ENCODE data around the gene FGD4. TPM values are rescaled to one million over a fixed set of nuclear protein-coding genes. Genes with fewer than 3 reads are reported as not detected.
A peak's percentile ranks its signal among the peaks of the same experiment; 100 is the strongest.

The FGD4 gene
- total RNA-seq, 1 experiment from 2014 or later, result 0.61 TPM

GRCh38 chr12:32612658-32613614, 213.6 kb downstream of the FGD4 start:
- in situ Hi-C loops (cut with HindIII; ENCODE audit: low sequenced_read_pairs), result no loop called here
- no peak for DNase-seq (ENCODE audit: low spot score)

GRCh38 chr12:32615441-32615840, 216.1 kb downstream of the FGD4 start:
- in situ Hi-C loops (cut with HindIII; ENCODE audit: low sequenced_read_pairs), result no loop called here
- no peak for DNase-seq (ENCODE audit: low spot score)

- no peak for DNase-seq (ENCODE audit: low spot score)
- in situ Hi-C loops (cut with HindIII; ENCODE audit: low sequenced_read_pairs), result no loop called here
These were observed 218.2 kb downstream of the FGD4 start for GRCh38 chr12:32617534-32617933.

GRCh38 chr12:32618115-32618514, 218.8 kb downstream of the FGD4 start:
- no peak for DNase-seq (ENCODE audit: low spot score)
- in situ Hi-C loops (cut with HindIII; ENCODE audit: low sequenced_read_pairs), result no loop called here

- in situ Hi-C loops (cut with HindIII; ENCODE audit: low sequenced_read_pairs), result no loop called here
- DNase-seq (ENCODE audit: low spot score), result no peak
These were observed 228.6 kb downstream of the FGD4 start for GRCh38 chr12:32627976-32628375.

GRCh38 chr12:32641287-32641901, 242.0 kb downstream of the FGD4 start:
- in situ Hi-C loops (cut with HindIII; ENCODE audit: low sequenced_read_pairs), result no loop called here
- no peak for DNase-seq (ENCODE audit: low spot score)

- in situ Hi-C loops (cut with HindIII; ENCODE audit: low sequenced_read_pairs), result no loop called here
- DNase-seq (ENCODE audit: low spot score), result no peak
These were observed 245.1 kb downstream of the FGD4 start for GRCh38 chr12:32644431-32644830.

GRCh38 chr12:32647275-32647674, 247.9 kb downstream of the FGD4 start:
- no peak for DNase-seq (ENCODE audit: low spot score)
- in situ Hi-C loops (cut with HindIII; ENCODE audit: low sequenced_read_pairs), result no loop called here

- in situ Hi-C loops (cut with HindIII; ENCODE audit: low sequenced_read_pairs), result no loop called here
- no peak for DNase-seq (ENCODE audit: low spot score)
These were observed 251.2 kb downstream of the FGD4 start for GRCh38 chr12:32650508-32650907.

- in situ Hi-C loops (cut with HindIII; ENCODE audit: low sequenced_read_pairs), result no loop called here
These were observed 252.0 kb downstream of the FGD4 start for GRCh38 chr12:32651151-32651955.

GRCh38 chr12:32651956-32652210, 252.5 kb downstream of the FGD4 start:
- no peak for DNase-seq (ENCODE audit: low spot score)
- in situ Hi-C loops (cut with HindIII; ENCODE audit: low sequenced_read_pairs), result no loop called here

More at GRCh38 chr12:32651151-32651955, 252.0 kb downstream of the FGD4 start:
- DNase-seq (ENCODE audit: low spot score), result no peak

- DNase-seq (ENCODE audit: low spot score), result no peak
- in situ Hi-C loops (cut with HindIII; ENCODE audit: low sequenced_read_pairs), result no loop called here
These were observed 260.6 kb downstream of the FGD4 start for GRCh38 chr12:32659908-32660440.

GRCh38 chr12:32661706-32662105, 262.3 kb downstream of the FGD4 start:
- in situ Hi-C loops (cut with HindIII; ENCODE audit: low sequenced_read_pairs), result no loop called here
- DNase-seq (ENCODE audit: low spot score), result no peak

GRCh38 chr12:32662665-32663064, 263.3 kb downstream of the FGD4 start:
- no peak for DNase-seq (ENCODE audit: low spot score)
- in situ Hi-C loops (cut with HindIII; ENCODE audit: low sequenced_read_pairs), result no loop called here

GRCh38 chr12:32666018-32666417, 266.7 kb downstream of the FGD4 start:
- in situ Hi-C loops (cut with HindIII; ENCODE audit: low sequenced_read_pairs), result no loop called here
- no peak for DNase-seq (ENCODE audit: low spot score)

GRCh38 chr12:32669584-32669983, 270.2 kb downstream of the FGD4 start:
- no peak for DNase-seq (ENCODE audit: low spot score)
- in situ Hi-C loops (cut with HindIII; ENCODE audit: low sequenced_read_pairs), result no loop called here

GRCh38 chr12:32671930-32672780, 272.8 kb downstream of the FGD4 start:
- in situ Hi-C loops (cut with HindIII; ENCODE audit: low sequenced_read_pairs), result no loop called here
- DNase-seq (ENCODE audit: low spot score), result peak; percentile 96

- in situ Hi-C loops (cut with HindIII; ENCODE audit: low sequenced_read_pairs), result no loop called here
- DNase-seq (ENCODE audit: low spot score), result peak; percentile 97
These were observed 279.9 kb downstream of the FGD4 start, which contains the start of gene DNM1L for GRCh38 chr12:32679091-32679919. DNM1L (plus strand) TSS chr12:32679301; CDS start chr12:32679364, 63 bp downstream.

All from G401 (cell line).